GM06990 (cell line): ENCODE data around the gene GNAQ.

Experiments
- DNase-seq: peaks from one replicate; pipeline ENCODE4 v3.0.0-alpha.2; 2011; ENCODE audit not compliant: insufficient read length; ENCODE audit errors: extremely low read depth
- H3K27me3 ChIP-seq: replicated peaks from 2 replicates; pipeline ENCODE4 v1.6.0; 2011; ENCODE audit warnings: low read length; ENCODE audit not compliant: control insufficient read depth, insufficient read depth
- H3K36me3 ChIP-seq: 2 replicates; pipeline ENCODE4 v1.5.1; 2011; ENCODE audit warnings: low read length; ENCODE audit not compliant: control insufficient read depth, insufficient read depth
- H3K4me3 ChIP-seq: replicated peaks from 2 replicates; pipeline ENCODE4 v1.5.1; 2011; ENCODE audit warnings: low read depth, mild to moderate bottlenecking, control low read depth, low read length
- TF ChIP-seq, protein P1 (sequence below): IDR thresholded peaks from 2 replicates; pipeline ENCODE4 v1.5.1; 2011; ENCODE audit warnings: low read length, control low read depth, mild to moderate bottlenecking, inconsistent platforms; ENCODE audit not compliant: insufficient read depth, poor library complexity, severe bottlenecking

Gene GNAQ

DNA sequence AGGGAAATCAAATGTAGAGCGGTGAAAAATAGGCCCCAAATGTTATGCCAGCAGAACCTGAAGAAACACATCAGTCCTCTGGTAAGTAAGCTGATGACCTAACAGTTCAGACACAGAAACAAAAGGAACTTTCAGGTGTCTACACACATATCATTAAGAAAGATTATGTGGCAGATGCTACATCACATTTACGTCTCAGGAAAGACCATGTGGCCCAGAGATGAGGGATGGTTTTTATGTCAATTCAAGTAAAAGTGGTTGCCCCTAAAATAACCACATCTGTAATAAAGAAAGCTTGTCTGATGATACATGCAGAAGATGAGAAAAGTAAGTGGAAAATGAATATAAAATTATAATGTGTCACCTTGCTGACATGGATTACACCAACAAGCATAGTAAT is 31.4 kb downstream of the GNAQ start:
- Histone ChIP-seq H3K36me3 (no peaks in the 10 kb centered on the region), H3K4me3 (no peak overlapping the region), H3K27me3 (no peaks in the 10 kb centered on the region; the same call in 1 of the 2 replicates)
- TF ChIP-seq, protein P1, sequence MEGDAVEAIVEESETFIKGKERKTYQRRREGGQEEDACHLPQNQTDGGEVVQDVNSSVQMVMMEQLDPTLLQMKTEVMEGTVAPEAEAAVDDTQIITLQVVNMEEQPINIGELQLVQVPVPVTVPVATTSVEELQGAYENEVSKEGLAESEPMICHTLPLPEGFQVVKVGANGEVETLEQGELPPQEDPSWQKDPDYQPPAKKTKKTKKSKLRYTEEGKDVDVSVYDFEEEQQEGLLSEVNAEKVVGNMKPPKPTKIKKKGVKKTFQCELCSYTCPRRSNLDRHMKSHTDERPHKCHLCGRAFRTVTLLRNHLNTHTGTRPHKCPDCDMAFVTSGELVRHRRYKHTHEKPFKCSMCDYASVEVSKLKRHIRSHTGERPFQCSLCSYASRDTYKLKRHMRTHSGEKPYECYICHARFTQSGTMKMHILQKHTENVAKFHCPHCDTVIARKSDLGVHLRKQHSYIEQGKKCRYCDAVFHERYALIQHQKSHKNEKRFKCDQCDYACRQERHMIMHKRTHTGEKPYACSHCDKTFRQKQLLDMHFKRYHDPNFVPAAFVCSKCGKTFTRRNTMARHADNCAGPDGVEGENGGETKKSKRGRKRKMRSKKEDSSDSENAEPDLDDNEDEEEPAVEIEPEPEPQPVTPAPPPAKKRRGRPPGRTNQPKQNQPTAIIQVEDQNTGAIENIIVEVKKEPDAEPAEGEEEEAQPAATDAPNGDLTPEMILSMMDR = no peak
- no peak for DNase-seq

DNA sequence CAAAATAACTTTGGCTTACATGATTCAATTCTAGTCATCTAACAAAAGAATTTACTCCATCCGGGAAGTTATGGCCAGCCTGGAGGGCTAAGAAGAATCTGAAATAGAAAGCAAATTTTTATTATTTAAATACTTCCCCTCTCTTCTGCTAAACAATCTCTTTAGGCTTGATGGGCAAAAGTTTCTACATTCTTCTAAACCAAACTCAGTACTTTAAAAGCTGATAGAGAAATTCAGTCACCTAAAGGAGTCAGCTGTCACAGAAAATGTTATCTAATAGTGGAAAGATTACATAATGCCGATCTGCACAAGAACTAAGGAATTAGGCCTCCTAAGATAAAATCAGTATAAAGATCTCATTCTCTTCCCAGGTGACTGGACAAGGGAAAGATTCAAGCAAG is 32.4 kb downstream of the GNAQ start:
- Histone ChIP-seq H3K36me3 (no peaks in the 10 kb centered on the region), H3K27me3 (no peaks in the 10 kb centered on the region; the same call in 1 of the 2 replicates), H3K4me3 (no peak overlapping the region)
- no peak for DNase-seq
- TF ChIP-seq, protein P1 = no peak

DNA sequence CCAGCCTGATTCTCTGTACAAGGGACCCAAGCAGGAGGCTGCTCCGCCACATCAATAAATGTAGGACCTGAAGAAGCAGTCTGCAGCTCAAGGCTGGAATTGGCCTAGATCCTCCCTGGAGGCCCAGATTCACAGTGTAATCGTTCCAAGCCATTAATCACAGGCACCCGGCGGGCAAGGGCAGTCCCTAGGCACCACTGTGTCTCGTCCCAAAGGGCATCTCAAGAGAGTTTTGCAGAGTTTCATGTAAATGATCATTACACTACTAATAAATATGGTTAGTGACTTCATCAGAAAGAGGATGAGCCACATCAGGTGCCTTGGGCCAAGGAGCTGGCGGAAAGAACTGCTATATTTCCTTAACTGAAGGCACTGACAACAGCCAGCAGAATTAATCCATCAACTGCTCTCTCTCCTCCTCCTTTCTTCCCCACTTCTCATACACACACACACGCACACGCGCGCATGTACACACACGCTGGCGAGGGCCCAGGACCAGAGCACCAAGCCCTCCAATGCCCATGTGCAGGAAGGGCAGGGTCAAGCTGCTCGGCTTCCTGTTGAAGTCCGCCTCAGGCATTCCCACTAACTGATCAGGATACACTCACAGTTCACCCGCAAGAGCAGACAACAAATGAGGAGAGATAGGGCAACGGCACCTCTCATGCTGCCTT is 33.9 kb downstream of the GNAQ start:
- DNase-seq = no peak
- Histone ChIP-seq H3K4me3 (no peak overlapping the region), H3K36me3 (no peaks in the 10 kb centered on the region), H3K27me3 (no peaks in the 10 kb centered on the region; the same call in 1 of the 2 replicates)
- TF ChIP-seq, protein P1 = no peak

DNA sequence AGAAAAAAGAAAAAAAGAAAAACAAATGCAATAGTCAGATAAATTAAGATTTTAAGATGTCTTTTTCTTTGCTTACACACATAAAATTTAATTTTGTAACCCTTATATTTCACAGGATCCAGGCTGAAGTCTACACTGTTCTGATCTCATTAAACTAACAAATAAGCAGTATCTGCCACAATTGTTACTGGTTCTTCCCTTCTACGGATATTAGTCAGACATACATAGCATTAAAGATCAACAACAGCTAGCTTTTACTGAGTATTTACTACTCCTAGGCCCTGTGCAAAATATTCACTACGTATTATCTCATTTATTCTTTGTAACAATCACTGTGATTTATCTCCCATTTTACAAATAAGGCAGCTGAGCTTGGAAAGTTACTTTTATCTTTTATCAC is 34.9 kb downstream of the GNAQ start:
- Histone ChIP-seq H3K4me3 (no peak overlapping the region), H3K36me3 (no peaks in the 10 kb centered on the region), H3K27me3 (no peaks in the 10 kb centered on the region; the same call in 1 of the 2 replicates)
- DNase-seq = no peak
- TF ChIP-seq, protein P1 = no peak

DNA sequence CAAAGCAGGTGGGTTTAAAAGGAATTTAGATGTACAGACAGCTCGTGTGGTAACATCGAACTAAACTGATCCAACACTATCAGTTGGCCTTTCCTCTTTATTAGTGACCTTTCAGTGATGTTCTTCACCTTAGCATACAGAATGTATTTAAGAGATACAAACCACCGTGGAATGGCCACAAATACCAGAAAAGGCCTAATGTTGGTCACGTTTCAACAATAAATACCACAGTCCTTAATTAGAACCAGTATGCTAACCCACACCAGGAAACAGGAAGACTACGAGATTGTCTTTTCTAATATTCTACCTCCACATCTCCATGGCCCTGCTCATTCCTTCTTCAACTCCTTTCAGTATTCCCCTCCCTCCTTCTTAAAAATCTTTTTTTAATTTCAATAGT is 40.4 kb downstream of the GNAQ start:
- no peaks in the 10 kb centered on the region for H3K36me3 ChIP-seq
- no peak for DNase-seq
- H3K4me3 ChIP-seq = no peak overlapping the region
- 0 out of 2 replicates have a peak, but pooled peaks cover 1% of the 10 kb centered on the region for H3K27me3 ChIP-seq
- TF ChIP-seq, protein P1 = no peak
